HG03565 (cell line): ENCODE results near the gene FAM181B.
A peak's percentile ranks its signal among the peaks of the same experiment; 100 is the strongest.

ENCODE experiments used
- ATAC-seq: cut with Tn5 transposase; IDR thresholded peaks from one replicate; pipeline ENCODE4 v1.9.1; 2021; ENCODE audit warnings: mild to moderate bottlenecking, moderate library complexity; ENCODE audit not compliant: unreplicated experiment

The FAM181B gene, protein sequence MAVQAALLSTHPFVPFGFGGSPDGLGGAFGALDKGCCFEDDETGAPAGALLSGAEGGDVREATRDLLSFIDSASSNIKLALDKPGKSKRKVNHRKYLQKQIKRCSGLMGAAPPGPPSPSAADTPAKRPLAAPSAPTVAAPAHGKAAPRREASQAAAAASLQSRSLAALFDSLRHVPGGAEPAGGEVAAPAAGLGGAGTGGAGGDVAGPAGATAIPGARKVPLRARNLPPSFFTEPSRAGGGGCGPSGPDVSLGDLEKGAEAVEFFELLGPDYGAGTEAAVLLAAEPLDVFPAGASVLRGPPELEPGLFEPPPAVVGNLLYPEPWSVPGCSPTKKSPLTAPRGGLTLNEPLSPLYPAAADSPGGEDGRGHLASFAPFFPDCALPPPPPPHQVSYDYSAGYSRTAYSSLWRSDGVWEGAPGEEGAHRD

DNA sequence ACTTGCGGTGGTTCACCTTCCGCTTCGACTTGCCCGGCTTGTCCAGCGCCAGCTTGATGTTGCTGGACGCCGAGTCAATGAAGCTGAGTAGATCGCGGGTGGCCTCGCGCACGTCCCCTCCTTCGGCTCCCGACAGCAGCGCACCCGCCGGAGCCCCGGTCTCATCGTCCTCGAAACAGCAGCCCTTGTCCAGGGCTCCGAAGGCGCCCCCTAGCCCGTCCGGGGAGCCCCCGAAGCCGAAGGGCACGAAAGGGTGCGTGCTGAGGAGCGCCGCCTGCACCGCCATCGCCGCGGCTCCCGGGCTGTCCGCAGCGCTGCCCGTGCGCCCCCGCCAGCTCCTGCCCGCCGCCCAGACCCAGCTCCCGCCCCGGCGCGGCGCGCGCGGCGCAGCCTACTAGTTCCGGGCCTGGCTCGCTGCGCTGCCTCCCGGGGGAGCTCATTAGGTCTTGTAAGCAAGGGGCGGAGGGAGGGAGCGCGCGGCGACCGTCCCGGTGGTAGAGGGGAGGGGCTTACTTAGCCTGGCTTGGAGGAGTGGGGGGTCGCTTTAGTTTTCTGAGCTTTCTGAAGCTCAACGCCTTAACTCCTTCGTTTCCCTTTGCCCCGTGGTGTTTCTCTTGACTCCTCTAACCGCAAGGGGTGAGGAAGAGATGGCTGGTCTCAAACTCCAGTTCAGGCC is at the start of gene FAM181B:
FAM181B (minus strand) TSS at position 421 of the 676 bp plus-strand sequence; CDS start at position 286, 135 bp downstream.
- ATAC-seq, result peak; percentile 43

GRCh38 chr11:82782825-82783374 is 49.2 kb upstream of the FAM181B start:
- no peak for ATAC-seq

DNA sequence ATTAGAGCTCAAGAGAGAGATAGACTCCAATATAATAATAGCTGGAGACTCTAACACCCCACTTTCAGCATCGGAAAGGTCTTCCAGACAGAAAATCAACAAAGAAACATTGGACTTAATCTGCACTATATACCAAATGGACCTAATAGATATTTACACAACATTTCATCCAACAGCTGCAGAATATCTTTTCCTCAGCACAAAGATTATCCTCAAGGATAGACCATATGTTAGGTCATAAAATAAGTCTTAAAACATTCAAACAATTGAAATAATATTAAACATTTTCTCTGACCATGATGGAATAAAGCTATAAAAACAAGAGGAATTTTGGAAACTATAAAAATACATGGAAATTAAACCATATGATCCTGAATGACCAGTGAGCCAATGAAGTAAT is 45.1 kb upstream of the FAM181B start:
- no peak for ATAC-seq

- no peak for ATAC-seq
Measured at GRCh38 chr11:82776377-82776776, 42.7 kb upstream of the FAM181B start.

DNA sequence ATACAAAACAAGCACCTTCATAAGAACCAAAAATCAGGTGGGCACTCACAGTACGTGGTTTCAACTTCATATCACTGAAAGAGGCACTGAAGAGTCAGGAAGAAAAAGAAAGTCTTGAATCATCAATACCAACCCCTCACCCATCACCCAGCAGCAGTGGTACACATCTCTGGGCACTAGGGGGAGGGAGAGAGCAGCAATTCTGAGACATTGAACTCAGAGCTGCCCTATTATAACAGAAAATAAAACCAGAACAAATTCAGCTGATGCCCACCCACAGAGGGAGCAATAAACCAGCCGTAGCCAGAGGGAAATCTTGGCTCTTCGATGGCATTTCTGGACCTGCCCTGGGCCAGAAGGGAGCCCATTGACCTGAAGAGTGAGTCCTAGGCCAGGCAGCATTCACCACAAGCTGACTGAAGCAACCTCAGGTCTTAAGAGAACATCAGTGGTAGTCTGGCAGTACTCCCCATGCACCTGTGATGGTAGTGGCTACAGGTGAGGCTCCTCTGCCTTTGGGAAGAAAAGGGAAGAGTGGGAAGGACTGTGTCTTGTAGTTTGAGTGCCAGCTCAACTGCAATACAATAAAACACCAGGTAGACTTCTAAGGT is 42.2 kb upstream of the FAM181B start:
- ATAC-seq, result peak; percentile 97

DNA sequence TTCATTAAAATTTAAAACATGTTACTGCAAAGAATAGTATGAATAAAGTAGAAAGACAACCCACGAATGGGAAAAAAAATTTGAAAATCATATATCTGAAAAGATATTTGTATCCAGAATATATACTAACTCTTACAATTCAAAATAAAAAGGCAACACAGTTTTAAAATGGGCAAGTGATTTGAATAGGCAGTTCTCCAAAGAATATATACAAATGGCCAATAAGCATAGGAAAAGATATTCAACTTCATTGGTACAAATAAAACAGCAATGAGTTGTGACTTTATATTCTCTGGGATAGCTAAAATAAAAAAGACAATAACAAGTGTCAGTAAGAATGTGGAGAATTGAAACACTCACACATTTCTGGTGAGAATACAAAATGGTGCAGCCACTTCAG is 41.6 kb upstream of the FAM181B start:
- ATAC-seq, result no peak

DNA sequence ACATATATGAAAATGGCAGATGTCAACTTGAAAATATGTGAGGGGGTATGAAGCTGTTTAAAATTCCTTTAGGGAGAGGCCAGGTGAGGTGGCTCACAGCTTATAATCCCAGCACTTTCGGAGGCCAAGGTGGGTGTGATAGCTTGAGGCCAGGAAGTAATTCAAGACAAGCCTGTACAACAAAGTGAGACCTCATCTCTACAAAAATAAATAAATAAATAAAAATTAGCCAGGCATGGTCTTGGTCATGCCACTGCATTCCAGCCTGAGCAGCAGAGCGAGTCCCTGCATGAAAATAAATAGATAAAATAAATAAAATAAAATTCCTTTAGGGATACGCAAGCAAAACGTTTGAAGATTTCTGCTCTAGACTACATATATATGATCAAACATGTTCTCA is 38.1 kb upstream of the FAM181B start:
- no peak for ATAC-seq

DNA sequence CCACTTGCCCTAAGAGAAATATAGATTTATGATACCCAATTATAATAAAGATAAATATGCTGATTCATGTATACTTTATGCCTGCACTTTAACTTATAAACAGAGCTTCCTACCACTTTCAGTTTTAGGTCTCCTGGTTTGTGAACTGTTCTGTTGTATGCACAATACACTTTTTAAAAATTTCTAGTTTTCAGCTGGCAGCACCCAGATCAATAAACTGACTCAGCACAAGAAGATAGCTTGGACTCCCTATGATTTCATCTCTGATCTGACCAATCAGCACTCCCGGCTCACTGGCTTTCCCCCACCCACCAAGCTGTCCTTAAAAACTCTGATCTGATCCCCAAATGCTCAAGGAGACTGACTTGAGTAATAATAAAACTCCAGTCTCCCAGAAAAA is 33.5 kb upstream of the FAM181B start:
- no peak for ATAC-seq

DNA sequence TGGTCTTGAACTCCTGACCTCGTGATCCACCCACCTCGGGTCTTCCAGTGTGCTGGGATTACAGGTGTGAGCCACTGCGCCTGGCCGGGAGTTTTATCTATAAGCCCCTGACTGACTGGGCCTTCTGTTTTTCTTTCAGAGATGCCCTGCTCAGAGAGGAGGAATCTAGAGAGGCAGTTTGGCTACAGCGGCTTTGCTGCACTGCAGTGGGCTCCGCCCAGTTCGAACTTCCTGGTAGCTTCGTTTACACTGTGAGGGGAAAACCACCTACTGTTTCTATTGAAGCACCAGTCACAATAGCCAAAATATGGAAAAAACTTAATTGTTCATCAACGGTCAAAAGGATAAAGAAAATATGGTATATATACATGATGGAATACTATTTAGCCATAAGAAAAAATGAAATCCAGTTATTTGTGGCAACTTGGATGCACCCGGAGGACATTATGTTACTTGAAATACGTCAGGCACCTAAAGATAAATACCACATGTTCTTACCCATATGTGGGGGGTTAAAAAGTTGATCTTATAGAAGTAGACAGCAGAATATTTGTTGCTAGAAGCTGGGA is 31.9 kb upstream of the FAM181B start:
- no peak for ATAC-seq

GRCh38 chr11:82763167-82763566 is 29.5 kb upstream of the FAM181B start:
- no peak for ATAC-seq

DNA sequence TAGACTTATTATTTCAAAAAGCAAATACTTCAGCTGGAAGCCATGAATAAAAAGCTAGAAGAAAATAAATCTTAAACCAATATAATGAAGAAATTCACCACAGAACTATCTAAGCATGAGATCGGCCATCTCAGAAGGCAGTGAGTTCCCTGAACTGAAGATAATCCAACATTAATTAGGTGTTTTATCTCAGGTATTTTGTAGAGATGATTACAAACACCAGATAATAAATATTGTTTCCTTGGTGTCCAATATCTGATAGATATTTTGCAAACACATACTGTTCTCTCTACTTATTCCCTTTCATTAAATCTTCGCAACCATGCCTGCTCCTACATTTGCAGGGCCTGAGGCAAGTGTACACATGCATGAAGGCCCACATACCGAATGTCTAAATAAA is 26.0 kb upstream of the FAM181B start:
- ATAC-seq, result no peak

- ATAC-seq, result no peak
Measured at GRCh38 chr11:82757660-82758357, 24.1 kb upstream of the FAM181B start.

- ATAC-seq, result no peak
Measured at GRCh38 chr11:82756765-82757639, 23.3 kb upstream of the FAM181B start.

DNA sequence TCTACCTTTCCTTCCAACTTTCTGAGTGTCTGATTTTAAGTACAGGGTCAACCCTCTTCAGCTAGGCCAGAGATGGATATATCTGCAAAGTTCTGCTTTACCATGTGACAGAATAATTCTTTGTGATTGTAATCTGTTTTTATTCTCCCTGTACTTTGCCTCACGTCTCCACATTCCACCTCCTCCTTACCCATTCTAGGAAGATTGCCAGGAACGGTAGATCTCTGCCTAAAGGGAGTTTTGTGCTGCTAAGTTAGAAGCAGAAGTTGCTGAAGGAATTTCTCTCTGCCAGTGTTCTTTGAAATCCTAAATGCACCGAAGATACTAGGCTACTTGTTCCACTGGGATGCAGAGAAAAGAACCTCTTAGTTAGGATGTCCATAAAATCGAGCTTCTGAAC is 20.7 kb upstream of the FAM181B start:
- no peak for ATAC-seq

- no peak for ATAC-seq
Measured at GRCh38 chr11:82753921-82754320, 20.3 kb upstream of the FAM181B start.

GRCh38 chr11:82752801-82753200 is 19.1 kb upstream of the FAM181B start:
- ATAC-seq, result no peak

GRCh38 chr11:82750643-82751139 is 17.0 kb upstream of the FAM181B start:
- peak; percentile 63 for ATAC-seq

GRCh38 chr11:82747471-82747870 is 13.8 kb upstream of the FAM181B start:
- no peak for ATAC-seq

- no peak for ATAC-seq
Measured at GRCh38 chr11:82738091-82738490, 4.4 kb upstream of the FAM181B start.

GRCh38 chr11:82734120-82734479 is 436 bp upstream of the FAM181B start:
- no peak for ATAC-seq
